H9 (cell line): ENCODE results near the gene BTBD17. TPM values are rescaled to one million over a fixed set of nuclear protein-coding genes. Genes with fewer than 3 reads are reported as not detected.

Experiments
- DNase-seq: peaks from one replicate; pipeline ENCODE4 v3.0.0-alpha.2; 2017
- H2AFZ ChIP-seq: one replicate; pipeline ENCODE4 v1.6.1; 2013; ENCODE audit warnings: mild to moderate bottlenecking, low read length, control low read depth, moderate library complexity
- H2AK5ac ChIP-seq: 2 replicates; pipeline ENCODE4 v1.6.1; 2013; ENCODE audit warnings: low read length, control low read depth, mixed read lengths; ENCODE audit not compliant: insufficient read length
- H2BK120ac ChIP-seq: one replicate; pipeline ENCODE4 v1.6.1; 2013; ENCODE audit warnings: low read depth, mild to moderate bottlenecking, low read length, control low read depth, inconsistent platforms; ENCODE audit not compliant: poor library complexity, severe bottlenecking
- H2BK12ac ChIP-seq: 2 replicates; pipeline ENCODE4 v1.6.1; 2013; ENCODE audit warnings: low read length, control low read depth, mixed read lengths, low read depth; ENCODE audit not compliant: insufficient read length
- H2BK15ac ChIP-seq: 2 replicates; pipeline ENCODE4 v1.6.1; 2013; ENCODE audit warnings: low read depth, low read length, control low read depth
- H2BK20ac ChIP-seq: one replicate; pipeline ENCODE4 v1.6.1; 2013; ENCODE audit warnings: low read depth, mild to moderate bottlenecking, low read length, control low read depth, inconsistent platforms; ENCODE audit not compliant: poor library complexity, severe bottlenecking
- H2BK5ac ChIP-seq: 2 replicates; pipeline ENCODE4 v1.6.1; 2013; ENCODE audit warnings: low read length, control low read depth, mixed read lengths; ENCODE audit not compliant: insufficient read length
- H3K14ac ChIP-seq: 2 replicates; pipeline ENCODE4 v1.6.1; 2013; ENCODE audit warnings: low read length, control low read depth; ENCODE audit not compliant: insufficient read depth
- H3K18ac ChIP-seq: 2 replicates; pipeline ENCODE4 v1.6.1; 2013; ENCODE audit warnings: low read depth, mild to moderate bottlenecking, mixed read lengths, low read length, control low read depth; ENCODE audit not compliant: insufficient read length
- H3K23ac ChIP-seq: 2 replicates; pipeline ENCODE4 v1.6.1; 2013; ENCODE audit warnings: low read length, control low read depth, mixed read lengths, low read depth; ENCODE audit not compliant: insufficient read length
- H3K23me2 ChIP-seq: 2 replicates; pipeline ENCODE4 v1.6.1; 2013; ENCODE audit warnings: low read depth, mild to moderate bottlenecking, mixed read lengths, low read length, control low read depth; ENCODE audit not compliant: insufficient read length, poor library complexity, severe bottlenecking
- H3K27ac ChIP-seq: 2 replicates; pipeline ENCODE4 v1.5.1; 2013; ENCODE audit warnings: low read length, control low read depth, mixed read lengths, low read depth; ENCODE audit not compliant: insufficient read length
- H3K27me3 ChIP-seq: 2 replicates; pipeline ENCODE4 v1.6.1; 2013; ENCODE audit warnings: low read length, control low read depth, inconsistent platforms; ENCODE audit not compliant: insufficient read depth
- H3K4ac ChIP-seq: 2 replicates; pipeline ENCODE4 v1.6.1; 2013; ENCODE audit warnings: low read depth, mild to moderate bottlenecking, control low read depth, inconsistent platforms, low read length, moderate library complexity
- H3K4me1 ChIP-seq: 2 replicates; pipeline ENCODE4 v1.6.1; 2013; ENCODE audit warnings: low read length, control low read depth, inconsistent platforms; ENCODE audit not compliant: insufficient read depth
- H3K4me2 ChIP-seq: 2 replicates; pipeline ENCODE4 v1.6.1; 2013; ENCODE audit warnings: low read length, control low read depth, mixed read lengths; ENCODE audit not compliant: insufficient read length, insufficient read depth
- H3K56ac ChIP-seq: 2 replicates; pipeline ENCODE4 v1.6.1; 2013; ENCODE audit warnings: low read depth, mild to moderate bottlenecking, mixed read lengths, low read length, control low read depth; ENCODE audit not compliant: insufficient read length
- H3K79me1 ChIP-seq: 2 replicates; pipeline ENCODE4 v1.6.1; 2013; ENCODE audit warnings: low read depth, mild to moderate bottlenecking, moderate library complexity, low read length, control low read depth, inconsistent platforms; ENCODE audit not compliant: insufficient read depth, poor library complexity, severe bottlenecking
- H3K79me2 ChIP-seq: 2 replicates; pipeline ENCODE4 v1.6.1; 2013; ENCODE audit warnings: low read length, control low read depth, inconsistent platforms; ENCODE audit not compliant: insufficient read depth
- H3K9ac ChIP-seq: 2 replicates; pipeline ENCODE4 v1.6.1; 2013; ENCODE audit warnings: low read length, control low read depth, mixed read lengths; ENCODE audit not compliant: insufficient read length; ENCODE audit errors: extremely low read depth
- H3K9me3 ChIP-seq: one replicate; pipeline ENCODE4 v1.6.1; 2013; ENCODE audit warnings: low read depth, low read length, inconsistent platforms; ENCODE audit not compliant: control insufficient read depth
- H3T11ph ChIP-seq: one replicate; pipeline ENCODE4 v1.6.1; 2013; ENCODE audit warnings: mild to moderate bottlenecking, low read length, control low read depth, inconsistent platforms
- H4K20me1 ChIP-seq: one replicate; pipeline ENCODE4 v1.6.1; 2013; ENCODE audit not compliant: control insufficient read depth, insufficient read length, insufficient read depth
- H4K5ac ChIP-seq: 2 replicates; pipeline ENCODE4 v1.6.1; 2013; ENCODE audit warnings: low read depth, mild to moderate bottlenecking, mixed read lengths, low read length, control low read depth; ENCODE audit not compliant: insufficient read length
- H4K8ac ChIP-seq: replicated peaks from 2 replicates; pipeline ENCODE4 v1.6.1; 2013; ENCODE audit warnings: low read length, control low read depth, mixed read lengths, low read depth; ENCODE audit not compliant: insufficient read length
- H4K91ac ChIP-seq: 2 replicates; pipeline ENCODE4 v1.6.1; 2013; ENCODE audit warnings: low read depth, mild to moderate bottlenecking, moderate library complexity, mixed read lengths, low read length, control low read depth; ENCODE audit not compliant: insufficient read length
- H3K27ac Mint-ChIP-seq, 3 experiments: 2 replicates in 2 of 3; 3 replicates in 1 of 3; pipeline ENCODE4 v1.8.0; 2020 to 2021; ENCODE audit warnings: mixed read lengths in 3 of 3, mild to moderate bottlenecking in 1 of 3, moderate library complexity in 1 of 3
- H3K27me3 Mint-ChIP-seq: 2 replicates; pipeline ENCODE4 v1.8.0; 2021; ENCODE audit warnings: low read depth, mild to moderate bottlenecking, moderate library complexity, mixed read lengths
- H3K36me3 Mint-ChIP-seq, 3 experiments: 2 replicates in 2 of 3; 3 replicates in 1 of 3; pipeline ENCODE4 v1.8.0; 2020 to 2021; ENCODE audit warnings: low read depth in 3 of 3, mixed read lengths in 3 of 3; ENCODE audit not compliant: insufficient read depth in 1 of 3
- H3K4me1 Mint-ChIP-seq, 2 experiments: 2 replicates each; pipeline ENCODE4 v1.8.0; 2020; ENCODE audit warnings: mixed read lengths in 2 of 2
- H3K4me3 Mint-ChIP-seq, 2 experiments: 2 replicates in 1 of 2; 3 replicates in 1 of 2; pipeline ENCODE4 v1.8.0; 2020 to 2021; ENCODE audit warnings: mild to moderate bottlenecking in 2 of 2, mixed read lengths in 2 of 2, moderate library complexity in 1 of 2
- H3K9me3 Mint-ChIP-seq, 2 experiments: 2 replicates in 1 of 2; 3 replicates in 1 of 2; pipeline ENCODE4 v1.8.0; 2020; ENCODE audit warnings: mild to moderate bottlenecking in 2 of 2, mixed read lengths in 2 of 2, moderate library complexity in 1 of 2
- WGBS: extraction: QIAGEN DNeasy Blood & Tissue Kit; methylation state at CpG from one replicate; pipeline ENCODE4 v1.1.7; 2013; ENCODE audit warnings: missing lambda C conversion rate, low lambda C conversion rate, mixed read lengths; ENCODE audit not compliant: insufficient read length; ENCODE audit errors: extremely low coverage; 5-methylcytosine and 5-hydroxymethylcytosine counted together
- total RNA-seq: library from RNA; stranded (reverse); gene quantifications from 2 replicates; pipeline ENCODE4 v1.2.1, GENCODE V29; 2021
- TF ChIP-seq, protein P1 (sequence below): fragments of 200-600 bp; sonication (generic); conservative IDR thresholded peaks from 3 replicates; pipeline ENCODE4 v1.8.0; 2021; ENCODE audit warnings: antibody characterized with exemption, mild to moderate bottlenecking

BTBD17 gene
- total RNA-seq, 1 experiment from 2014 or later: 0.33 TPM

DNA sequence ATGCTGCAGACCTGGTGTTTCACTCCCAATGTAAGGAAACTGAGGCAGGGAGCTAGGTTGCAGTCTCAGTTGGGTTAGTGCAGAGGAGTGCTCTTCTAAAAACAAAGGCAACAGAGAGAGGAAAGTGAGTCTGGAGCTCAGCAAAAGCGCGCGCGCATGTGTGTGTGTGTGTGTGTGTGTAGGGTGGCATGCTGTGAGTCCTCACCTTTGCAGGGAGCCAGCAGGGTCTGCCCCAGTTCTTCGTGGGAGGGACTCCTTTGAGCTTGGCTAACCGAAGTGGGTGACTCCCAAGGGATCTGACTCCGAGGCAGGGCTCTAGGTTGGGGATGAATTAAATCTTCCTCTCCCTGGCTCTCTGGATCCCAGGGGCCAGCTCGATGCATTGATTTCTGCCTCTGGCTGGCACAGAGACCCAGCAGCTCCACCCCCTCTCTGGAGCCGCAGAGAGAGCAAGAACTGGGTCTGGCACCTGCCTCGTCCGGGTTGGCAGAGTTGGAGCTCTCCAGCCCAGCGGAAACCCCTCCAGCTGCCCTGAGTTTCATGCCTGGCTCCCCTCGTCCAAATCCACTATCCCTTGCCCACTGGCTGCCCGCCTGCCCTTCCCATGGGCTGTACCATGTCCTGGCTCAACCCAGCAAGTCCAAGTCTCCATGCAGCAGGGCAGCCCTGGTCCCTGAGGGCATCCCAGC is 1.3 kb upstream of the BTBD17 start:
- TF ChIP-seq, protein P1, sequence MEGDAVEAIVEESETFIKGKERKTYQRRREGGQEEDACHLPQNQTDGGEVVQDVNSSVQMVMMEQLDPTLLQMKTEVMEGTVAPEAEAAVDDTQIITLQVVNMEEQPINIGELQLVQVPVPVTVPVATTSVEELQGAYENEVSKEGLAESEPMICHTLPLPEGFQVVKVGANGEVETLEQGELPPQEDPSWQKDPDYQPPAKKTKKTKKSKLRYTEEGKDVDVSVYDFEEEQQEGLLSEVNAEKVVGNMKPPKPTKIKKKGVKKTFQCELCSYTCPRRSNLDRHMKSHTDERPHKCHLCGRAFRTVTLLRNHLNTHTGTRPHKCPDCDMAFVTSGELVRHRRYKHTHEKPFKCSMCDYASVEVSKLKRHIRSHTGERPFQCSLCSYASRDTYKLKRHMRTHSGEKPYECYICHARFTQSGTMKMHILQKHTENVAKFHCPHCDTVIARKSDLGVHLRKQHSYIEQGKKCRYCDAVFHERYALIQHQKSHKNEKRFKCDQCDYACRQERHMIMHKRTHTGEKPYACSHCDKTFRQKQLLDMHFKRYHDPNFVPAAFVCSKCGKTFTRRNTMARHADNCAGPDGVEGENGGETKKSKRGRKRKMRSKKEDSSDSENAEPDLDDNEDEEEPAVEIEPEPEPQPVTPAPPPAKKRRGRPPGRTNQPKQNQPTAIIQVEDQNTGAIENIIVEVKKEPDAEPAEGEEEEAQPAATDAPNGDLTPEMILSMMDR: no peak
- peaks cover 0 to 7% (median 5%) of the 10 kb centered on the region in 3 experiments; a peak in 4 of 7 replicates for H3K36me3 Mint-ChIP-seq
- no peaks in the 10 kb centered on the region for H3K27me3 ChIP-seq
- no peaks in the 10 kb centered on the region; a peak in 1 of 5 replicates for H3K9me3 Mint-ChIP-seq
- no peak overlapping the region for H2BK5ac ChIP-seq
- no peaks in the 10 kb centered on the region for H4K20me1 ChIP-seq
- no peak overlapping the region for H4K8ac ChIP-seq
- no peak overlapping the region for H2AFZ ChIP-seq
- no peak overlapping the region for H2BK20ac ChIP-seq
- peaks cover 2% of the 10 kb centered on the region; the same call in 1 of the 2 replicates for H3K4me1 ChIP-seq
- no peak overlapping the region for H2AK5ac ChIP-seq
- no peak overlapping the region for H3K4me2 ChIP-seq
- no peaks in the 10 kb centered on the region for H3K79me2 ChIP-seq
- H3K27ac Mint-ChIP-seq: peak overlapping the region in 1 of 3 experiments; percentile 87; a peak in 1 of 7 replicates
- H4K91ac ChIP-seq: no peak overlapping the region
- H3K27ac ChIP-seq: no peak overlapping the region
- no peak overlapping the region for H3K9ac ChIP-seq
- no peak overlapping the region for H3K14ac ChIP-seq
- peaks cover 59% of the 10 kb centered on the region for H3K27me3 Mint-ChIP-seq
- peaks cover 3% of the 10 kb centered on the region for H3K23me2 ChIP-seq
- H3K4me1 Mint-ChIP-seq: peaks cover 13 to 34% of the 10 kb centered on the region in 2 experiments
- no peak overlapping the region for H3T11ph ChIP-seq
- H3K4me3 Mint-ChIP-seq: peak overlapping the region in 1 of 2 experiments; percentile 81; a peak in 2 of 5 replicates
- H3K18ac ChIP-seq: no peak overlapping the region
- DNase-seq: no peak
- no peaks in the 10 kb centered on the region for H3K79me1 ChIP-seq
- H2BK12ac ChIP-seq: no peak overlapping the region
- WGBS: no CpG with 5 or more reads among the region's 14 CpGs
- H3K4ac ChIP-seq: no peak overlapping the region
- H2BK120ac ChIP-seq: no peak overlapping the region
- no peak overlapping the region for H2BK15ac ChIP-seq
- H3K9me3 ChIP-seq: no peaks in the 10 kb centered on the region
- no peak overlapping the region for H3K56ac ChIP-seq
- no peak overlapping the region for H3K23ac ChIP-seq
- no peak overlapping the region for H4K5ac ChIP-seq
